Natural killer cell (primary cell): ENCODE measurements around the gene SERPINC1. TPM values are rescaled to one million over a fixed set of nuclear protein-coding genes. Genes with fewer than 3 reads are reported as not detected.
A peak's percentile ranks its signal among the peaks of the same experiment; 100 is the strongest.
"Not testable (repeated sequence)": the region's sequence is repeated elsewhere in the genome, so short reads cannot be mapped to it uniquely, and the experiment has no call there.

Experiments
- ATAC-seq, 3 donors: fragments of 150-1000 bp in 2 of 3; fragments of 200-7000 bp in 1 of 3; cut with Tn5 transposase; 1 replicate in 1 of 3; 2 replicates in 2 of 3; pipeline ENCODE4 v1.10.0; 2021; ENCODE audit warnings: mild to moderate bottlenecking in 2 of 3, moderate library complexity in 2 of 3
- DNase-seq, 2 donors: peaks; one replicate each; pipeline versions ENCODE4 v3.0.0 to v3.0.0-alpha.2; 2013 to 2021; ENCODE audit warnings: mixed read lengths in 1 of 2
- H3K27ac ChIP-seq: one replicate; pipeline ENCODE4 v1.5.1; 2013; ENCODE audit warnings: mild to moderate bottlenecking, low read length
- H3K27me3 ChIP-seq: one replicate; pipeline ENCODE4 v1.6.1; 2013; ENCODE audit warnings: low read length; ENCODE audit not compliant: control insufficient read depth, insufficient read depth
- H3K36me3 ChIP-seq: one replicate; pipeline ENCODE4 v1.6.1; 2013; ENCODE audit warnings: low read length; ENCODE audit not compliant: control insufficient read depth, insufficient read depth
- H3K4me1 ChIP-seq: one replicate; pipeline ENCODE4 v1.6.1; 2013; ENCODE audit warnings: low read length; ENCODE audit not compliant: control insufficient read depth, insufficient read depth
- H3K4me3 ChIP-seq: one replicate; pipeline ENCODE4 v1.5.1; 2013; ENCODE audit warnings: low read length
- H3K9me3 ChIP-seq: one replicate; pipeline ENCODE4 v1.6.1; 2013; ENCODE audit warnings: low read length; ENCODE audit not compliant: control insufficient read depth, insufficient read depth
- H3K27ac Mint-ChIP-seq, 2 donors: one replicate each; pipeline ENCODE4 v1.8.0; 2022; ENCODE audit warnings: mild to moderate bottlenecking in 2 of 2, mixed read lengths in 2 of 2, moderate library complexity in 1 of 2
- H3K27me3 Mint-ChIP-seq, 2 donors: one replicate each; pipeline ENCODE4 v1.8.0; 2022; ENCODE audit warnings: low read depth in 2 of 2, mixed read lengths in 2 of 2
- H3K36me3 Mint-ChIP-seq: one replicate; pipeline ENCODE4 v1.8.0; 2022; ENCODE audit warnings: mixed read lengths
- H3K4me1 Mint-ChIP-seq, 2 donors: one replicate each; pipeline ENCODE4 v1.8.0; 2022; ENCODE audit warnings: mixed read lengths in 2 of 2
- H3K4me3 Mint-ChIP-seq: one replicate; pipeline ENCODE4 v1.8.0; 2022; ENCODE audit warnings: mild to moderate bottlenecking, moderate library complexity, mixed read lengths
- H3K9me3 Mint-ChIP-seq, 2 donors: one replicate each; pipeline ENCODE4 v1.8.0; 2022; ENCODE audit warnings: mixed read lengths in 2 of 2
- WGBS: methylation state at CpG from one replicate; pipeline ENCODE4 v1.1.7; 2013; ENCODE audit warnings: missing lambda C conversion rate; ENCODE audit not compliant: insufficient coverage; 5-methylcytosine and 5-hydroxymethylcytosine counted together
- intact Hi-C: fragments of 100-400 bp; cut with micrococcal nuclease; formaldehyde crosslinking; loops from one replicate; pipeline ENCODE4 v1.14.2; 2022
- total RNA-seq, 4 donors: library from RNA; stranded (reverse); fragments of 120-200 nt in 1 of 4; gene quantifications; one replicate each; pipeline versions ENCODE4 v1.2.3 to v1.2.4, GENCODE V29; 2013 to 2022
- TF ChIP-seq, protein P1 (sequence below): fragments of 200-600 bp; IDR thresholded peaks from one replicate; pipeline ENCODE4 v1.8.0; 2022; ENCODE audit warnings: antibody characterized with exemption

Gene SERPINC1
- total RNA-seq, 3 donors from 2014 or later (not counting 1 experiment from before 2014, with no cell fraction given): 0.38 to 0.48 TPM; not detected in 1

DNA sequence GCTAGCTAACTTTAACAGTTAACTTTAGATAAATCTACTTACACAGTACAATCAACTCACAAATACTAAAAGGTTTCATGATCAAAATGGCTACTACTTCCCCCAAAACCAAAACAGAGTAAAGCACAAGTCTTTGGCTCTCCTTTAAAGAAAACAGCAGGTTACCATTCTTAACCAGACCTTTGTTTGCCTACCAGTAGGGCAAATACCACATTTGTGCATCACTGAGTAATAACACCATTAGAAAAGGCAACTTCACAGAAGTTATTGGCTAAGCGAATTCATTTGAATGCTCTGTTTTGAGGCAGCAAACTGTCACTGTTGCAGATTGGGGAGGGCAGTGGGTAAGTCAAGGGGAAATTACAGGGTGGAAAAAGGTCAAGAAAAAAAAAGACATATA lies 17.3 kb upstream of the SERPINC1 start:
- H3K9me3 Mint-ChIP-seq: no peaks in the 10 kb centered on the region
- peaks cover 57% of the 10 kb centered on the region for H3K36me3 ChIP-seq
- no peak for ATAC-seq

DNA sequence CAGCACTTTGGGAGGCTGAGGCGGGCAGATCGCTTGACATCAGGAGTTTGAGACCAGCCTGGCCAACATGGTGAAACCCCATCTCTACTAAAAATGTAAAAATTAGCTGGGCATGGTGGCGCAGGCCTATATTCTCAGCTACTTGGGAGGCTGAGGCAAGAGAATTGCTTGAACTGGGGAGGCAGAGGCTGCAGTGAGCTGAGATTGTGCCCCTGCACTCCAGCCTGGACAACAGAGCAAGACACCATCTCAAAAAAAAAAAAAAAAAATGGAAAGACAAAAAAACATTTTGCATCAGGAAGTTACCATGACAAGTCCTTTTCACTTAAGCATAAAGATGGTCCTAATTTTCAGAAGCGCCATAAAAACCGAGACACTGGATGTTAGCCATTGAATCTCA lies 13.4 kb upstream of the SERPINC1 start:
- H3K4me3 ChIP-seq, H3K27me3 Mint-ChIP-seq, H3K27me3 ChIP-seq, H3K36me3 Mint-ChIP-seq, H3K4me1 ChIP-seq, H3K9me3 ChIP-seq, ATAC-seq, H3K9me3 Mint-ChIP-seq, intact Hi-C loops, DNase-seq, H3K27ac ChIP-seq, H3K4me3 Mint-ChIP-seq: not testable (repeated sequence)
- 97% methylated on average over 5 of the region's 5 CpGs for WGBS
- peaks cover 24% of the 10 kb centered on the region for H3K36me3 ChIP-seq
- peak overlapping the region in 1 of 2 donors; percentile 29 for H3K27ac Mint-ChIP-seq
- H3K4me1 Mint-ChIP-seq: peaks cover 0 to 10% of the 10 kb centered on the region in 2 donors

More for the DNA sequence above, 17.3 kb upstream of the SERPINC1 start:
- Histone ChIP-seq H3K27me3 (no peaks in the 10 kb centered on the region), H3K4me1 (no peaks in the 10 kb centered on the region), H3K27ac (no peak overlapping the region), H3K4me3 (no peak overlapping the region), H3K9me3 (no peaks in the 10 kb centered on the region)
- peaks cover 0 to 5% of the 10 kb centered on the region in 2 donors for H3K4me1 Mint-ChIP-seq
- DNase-seq: no peak
- H3K4me3 Mint-ChIP-seq: no peak overlapping the region
- H3K27me3 Mint-ChIP-seq: no peaks in the 10 kb centered on the region
- TF ChIP-seq, protein P1, sequence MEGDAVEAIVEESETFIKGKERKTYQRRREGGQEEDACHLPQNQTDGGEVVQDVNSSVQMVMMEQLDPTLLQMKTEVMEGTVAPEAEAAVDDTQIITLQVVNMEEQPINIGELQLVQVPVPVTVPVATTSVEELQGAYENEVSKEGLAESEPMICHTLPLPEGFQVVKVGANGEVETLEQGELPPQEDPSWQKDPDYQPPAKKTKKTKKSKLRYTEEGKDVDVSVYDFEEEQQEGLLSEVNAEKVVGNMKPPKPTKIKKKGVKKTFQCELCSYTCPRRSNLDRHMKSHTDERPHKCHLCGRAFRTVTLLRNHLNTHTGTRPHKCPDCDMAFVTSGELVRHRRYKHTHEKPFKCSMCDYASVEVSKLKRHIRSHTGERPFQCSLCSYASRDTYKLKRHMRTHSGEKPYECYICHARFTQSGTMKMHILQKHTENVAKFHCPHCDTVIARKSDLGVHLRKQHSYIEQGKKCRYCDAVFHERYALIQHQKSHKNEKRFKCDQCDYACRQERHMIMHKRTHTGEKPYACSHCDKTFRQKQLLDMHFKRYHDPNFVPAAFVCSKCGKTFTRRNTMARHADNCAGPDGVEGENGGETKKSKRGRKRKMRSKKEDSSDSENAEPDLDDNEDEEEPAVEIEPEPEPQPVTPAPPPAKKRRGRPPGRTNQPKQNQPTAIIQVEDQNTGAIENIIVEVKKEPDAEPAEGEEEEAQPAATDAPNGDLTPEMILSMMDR: no peak
- intact Hi-C loops: no loop called here
- WGBS: 93% methylated on average over 1 of the region's 1 CpG
- peaks cover 14% of the 10 kb centered on the region for H3K36me3 Mint-ChIP-seq
- peak overlapping the region; percentile 33 for H3K27ac Mint-ChIP-seq

- no peaks in the 10 kb centered on the region for H3K36me3 ChIP-seq
- no peaks in the 10 kb centered on the region for H3K9me3 ChIP-seq
- DNase-seq: no peak
- Mint-ChIP-seq H3K4me3 (no peak overlapping the region), H3K27ac (peak overlapping the region in 1 of 2 donors; percentile 2), H3K36me3 (no peaks in the 10 kb centered on the region), H3K4me1 (peaks cover 0 to 5% of the 10 kb centered on the region in 2 donors), H3K9me3 (no peaks in the 10 kb centered on the region), H3K27me3 (no peaks in the 10 kb centered on the region)
- no peaks in the 10 kb centered on the region for H3K4me1 ChIP-seq
- intact Hi-C loops: no loop called here
- TF ChIP-seq, protein P1: no peak
- no peak overlapping the region for H3K27ac ChIP-seq
- no peaks in the 10 kb centered on the region for H3K27me3 ChIP-seq
- no peak overlapping the region for H3K4me3 ChIP-seq
- ATAC-seq: no peak
- 97% methylated on average over 8 of the region's 8 CpGs for WGBS
Observed at GRCh38 chr1:173925306-173926242, 8.4 kb upstream of the SERPINC1 start.

- TF ChIP-seq, protein P1: no peak
- no peak for DNase-seq
- Mint-ChIP-seq H3K36me3 (no peaks in the 10 kb centered on the region), H3K4me1 (no peaks in the 10 kb centered on the region), H3K4me3 (no peak overlapping the region), H3K27ac (no peak overlapping the region), H3K9me3 (no peaks in the 10 kb centered on the region), H3K27me3 (no peaks in the 10 kb centered on the region)
- no peaks in the 10 kb centered on the region for H3K9me3 ChIP-seq
- no peak overlapping the region for H3K27ac ChIP-seq
- H3K4me1 ChIP-seq: no peaks in the 10 kb centered on the region
- no peaks in the 10 kb centered on the region for H3K27me3 ChIP-seq
- ATAC-seq: no peak
- no peaks in the 10 kb centered on the region for H3K36me3 ChIP-seq
- intact Hi-C loops: no loop called here
- WGBS: 93% methylated on average over 5 of the region's 5 CpGs
- H3K4me3 ChIP-seq: no peak overlapping the region
Observed at GRCh38 chr1:173920861-173921260, 3.7 kb upstream of the SERPINC1 start.
